ENCODE data around the gene IL20RB.

DNA sequence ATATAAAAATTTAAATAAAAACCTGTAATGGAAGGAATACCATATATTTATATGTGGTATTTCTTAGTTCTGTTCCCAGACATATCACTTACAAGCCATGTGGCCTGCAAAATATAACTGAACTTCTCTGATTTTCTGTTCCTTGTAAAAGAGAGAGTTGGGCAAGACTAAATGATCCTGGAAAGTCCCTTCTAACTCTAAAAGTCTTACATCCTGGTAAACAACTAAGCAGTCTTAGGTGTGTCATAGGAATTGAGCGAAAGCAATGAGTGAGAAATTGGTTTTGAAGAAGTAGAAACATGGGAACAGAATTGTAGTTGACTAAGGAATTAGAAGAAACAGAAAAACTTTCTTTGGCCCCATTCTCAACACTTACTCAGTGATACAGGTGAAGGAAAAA, 25.3 kb upstream of the IL20RB start:
- TF ChIP-seq HES4 (CRISPR knock-in tag; IDR thresholded peaks at IDR 0.05; ENCODE audit: borderline replicate concordance) (no peak), POLR2A (IDR thresholded peaks at IDR 0.05; ENCODE audit: insufficient read depth in 1 of 2, low read depth in 2 of 2, low read length in 2 of 2) (no peak), TSC22D2 (CRISPR knock-in tag; IDR thresholded peaks at IDR 0.05; ENCODE audit: borderline replicate concordance) (no peak), ATF7 (IDR thresholded peaks at IDR 0.05) (no peak), ATF7 (CRISPR knock-in tag; IDR thresholded peaks at IDR 0.05) (no peak), ZNF652 (CRISPR knock-in tag; IDR thresholded peaks at IDR 0.05; ENCODE audit: borderline replicate concordance, low read depth) (no peak), DPF2 (CRISPR knock-in tag; IDR thresholded peaks at IDR 0.05; ENCODE audit: borderline replicate concordance, low read depth) (no peak)
- TF ChIP-seq, protein P1, sequence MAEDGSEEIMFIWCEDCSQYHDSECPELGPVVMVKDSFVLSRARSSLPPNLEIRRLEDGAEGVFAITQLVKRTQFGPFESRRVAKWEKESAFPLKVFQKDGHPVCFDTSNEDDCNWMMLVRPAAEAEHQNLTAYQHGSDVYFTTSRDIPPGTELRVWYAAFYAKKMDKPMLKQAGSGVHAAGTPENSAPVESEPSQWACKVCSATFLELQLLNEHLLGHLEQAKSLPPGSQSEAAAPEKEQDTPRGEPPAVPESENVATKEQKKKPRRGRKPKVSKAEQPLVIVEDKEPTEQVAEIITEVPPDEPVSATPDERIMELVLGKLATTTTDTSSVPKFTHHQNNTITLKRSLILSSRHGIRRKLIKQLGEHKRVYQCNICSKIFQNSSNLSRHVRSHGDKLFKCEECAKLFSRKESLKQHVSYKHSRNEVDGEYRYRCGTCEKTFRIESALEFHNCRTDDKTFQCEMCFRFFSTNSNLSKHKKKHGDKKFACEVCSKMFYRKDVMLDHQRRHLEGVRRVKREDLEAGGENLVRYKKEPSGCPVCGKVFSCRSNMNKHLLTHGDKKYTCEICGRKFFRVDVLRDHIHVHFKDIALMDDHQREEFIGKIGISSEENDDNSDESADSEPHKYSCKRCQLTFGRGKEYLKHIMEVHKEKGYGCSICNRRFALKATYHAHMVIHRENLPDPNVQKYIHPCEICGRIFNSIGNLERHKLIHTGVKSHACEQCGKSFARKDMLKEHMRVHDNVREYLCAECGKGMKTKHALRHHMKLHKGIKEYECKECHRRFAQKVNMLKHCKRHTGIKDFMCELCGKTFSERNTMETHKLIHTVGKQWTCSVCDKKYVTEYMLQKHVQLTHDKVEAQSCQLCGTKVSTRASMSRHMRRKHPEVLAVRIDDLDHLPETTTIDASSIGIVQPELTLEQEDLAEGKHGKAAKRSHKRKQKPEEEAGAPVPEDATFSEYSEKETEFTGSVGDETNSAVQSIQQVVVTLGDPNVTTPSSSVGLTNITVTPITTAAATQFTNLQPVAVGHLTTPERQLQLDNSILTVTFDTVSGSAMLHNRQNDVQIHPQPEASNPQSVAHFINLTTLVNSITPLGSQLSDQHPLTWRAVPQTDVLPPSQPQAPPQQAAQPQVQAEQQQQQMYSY (CRISPR knock-in tag; IDR thresholded peaks at IDR 0.05), result no peak
- TF ChIP-seq, protein P2, sequence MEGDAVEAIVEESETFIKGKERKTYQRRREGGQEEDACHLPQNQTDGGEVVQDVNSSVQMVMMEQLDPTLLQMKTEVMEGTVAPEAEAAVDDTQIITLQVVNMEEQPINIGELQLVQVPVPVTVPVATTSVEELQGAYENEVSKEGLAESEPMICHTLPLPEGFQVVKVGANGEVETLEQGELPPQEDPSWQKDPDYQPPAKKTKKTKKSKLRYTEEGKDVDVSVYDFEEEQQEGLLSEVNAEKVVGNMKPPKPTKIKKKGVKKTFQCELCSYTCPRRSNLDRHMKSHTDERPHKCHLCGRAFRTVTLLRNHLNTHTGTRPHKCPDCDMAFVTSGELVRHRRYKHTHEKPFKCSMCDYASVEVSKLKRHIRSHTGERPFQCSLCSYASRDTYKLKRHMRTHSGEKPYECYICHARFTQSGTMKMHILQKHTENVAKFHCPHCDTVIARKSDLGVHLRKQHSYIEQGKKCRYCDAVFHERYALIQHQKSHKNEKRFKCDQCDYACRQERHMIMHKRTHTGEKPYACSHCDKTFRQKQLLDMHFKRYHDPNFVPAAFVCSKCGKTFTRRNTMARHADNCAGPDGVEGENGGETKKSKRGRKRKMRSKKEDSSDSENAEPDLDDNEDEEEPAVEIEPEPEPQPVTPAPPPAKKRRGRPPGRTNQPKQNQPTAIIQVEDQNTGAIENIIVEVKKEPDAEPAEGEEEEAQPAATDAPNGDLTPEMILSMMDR (CRISPR knock-in tag; IDR thresholded peaks at IDR 0.05), result no peak
- TF ChIP-seq, protein P3, sequence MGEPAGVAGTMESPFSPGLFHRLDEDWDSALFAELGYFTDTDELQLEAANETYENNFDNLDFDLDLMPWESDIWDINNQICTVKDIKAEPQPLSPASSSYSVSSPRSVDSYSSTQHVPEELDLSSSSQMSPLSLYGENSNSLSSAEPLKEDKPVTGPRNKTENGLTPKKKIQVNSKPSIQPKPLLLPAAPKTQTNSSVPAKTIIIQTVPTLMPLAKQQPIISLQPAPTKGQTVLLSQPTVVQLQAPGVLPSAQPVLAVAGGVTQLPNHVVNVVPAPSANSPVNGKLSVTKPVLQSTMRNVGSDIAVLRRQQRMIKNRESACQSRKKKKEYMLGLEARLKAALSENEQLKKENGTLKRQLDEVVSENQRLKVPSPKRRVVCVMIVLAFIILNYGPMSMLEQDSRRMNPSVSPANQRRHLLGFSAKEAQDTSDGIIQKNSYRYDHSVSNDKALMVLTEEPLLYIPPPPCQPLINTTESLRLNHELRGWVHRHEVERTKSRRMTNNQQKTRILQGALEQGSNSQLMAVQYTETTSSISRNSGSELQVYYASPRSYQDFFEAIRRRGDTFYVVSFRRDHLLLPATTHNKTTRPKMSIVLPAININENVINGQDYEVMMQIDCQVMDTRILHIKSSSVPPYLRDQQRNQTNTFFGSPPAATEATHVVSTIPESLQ (CRISPR knock-in tag; conservative IDR thresholded peaks at IDR 0.05), result no peak

Measured in HepG2 (cell line).